Panc1 (cell line): ENCODE results near the gene PTER. TPM values are rescaled to one million over a fixed set of nuclear protein-coding genes. Genes with fewer than 3 reads are reported as not detected.

Experiments used
- ATAC-seq: fragments of 200-7000 bp; cut with Tn5 transposase; 2 replicates; pipeline ENCODE4 v1.9.1; 2020; ENCODE audit warnings: mild to moderate bottlenecking, moderate library complexity
- BruUV-seq: library from RNA; stranded (reverse); fragments of 400-500 nt; replicated peaks from 2 replicates; lab custom pipeline; 2021; lab: Mats Ljungman, UMichigan
- CTCF ChIA-PET: fragments of 300-600 bp; sonication (Branson Sonifier 250); formaldehyde crosslinking; loops from one replicate; lab custom pipeline; 2022; ENCODE audit warnings: antibody characterized with exemption; lab: Charles Lee
- POLR2A ChIA-PET: fragments of 300-600 bp; sonication (Branson Sonifier 250); formaldehyde crosslinking; loops from one replicate; lab custom pipeline; 2022; ENCODE audit warnings: antibody characterized with exemption; lab: Charles Lee
- DNase-seq: peaks from one replicate; pipeline ENCODE4 v3.0.0-alpha.2; 2010; ENCODE audit warnings: low read depth, low spot score
- H3K27ac ChIP-seq: 2 replicates; pipeline ENCODE4 v1.5.1; 2011; ENCODE audit warnings: mild to moderate bottlenecking, low read length, inconsistent platforms
- H3K27me3 ChIP-seq: fragments of 200-500 bp; sonication (Bioruptor generic); 2 replicates; pipeline ENCODE4 v1.6.0; 2014; ENCODE audit warnings: low read length, inconsistent platforms; ENCODE audit not compliant: control insufficient read depth, insufficient read depth
- H3K36me3 ChIP-seq: fragments of 200-500 bp; sonication (Bioruptor generic); 2 replicates; pipeline ENCODE4 v1.5.1; 2014; ENCODE audit warnings: inconsistent platforms, mild to moderate bottlenecking, low read length, moderate library complexity; ENCODE audit not compliant: control insufficient read depth, insufficient read depth
- H3K4me1 ChIP-seq: 2 replicates; pipeline ENCODE4 v1.5.1; 2011; ENCODE audit warnings: inconsistent platforms, mild to moderate bottlenecking, low read length, moderate library complexity; ENCODE audit not compliant: control insufficient read depth, insufficient read depth
- H3K4me3 ChIP-seq, 2 experiments: 2 replicates each; pipeline ENCODE4 v1.5.1; 2011 to 2012; ENCODE audit warnings: low read depth in 2 of 2, low read length in 2 of 2, mild to moderate bottlenecking in 2 of 2, inconsistent platforms in 1 of 2, moderate library complexity in 1 of 2
- H3K9me3 ChIP-seq: fragments of 200-500 bp; sonication (Bioruptor generic); 2 replicates; pipeline ENCODE4 v1.5.1; 2014; ENCODE audit warnings: low read depth, mild to moderate bottlenecking, inconsistent platforms, low read length, moderate library complexity; ENCODE audit not compliant: control insufficient read depth, insufficient read depth
- CTCF ChIP-seq: fragments of 450-650 bp; IDR thresholded peaks from 2 replicates; pipeline ENCODE4 v1.5.1; 2017; ENCODE audit warnings: mild to moderate bottlenecking
- POLR2AphosphoS5 ChIP-seq: IDR thresholded peaks from 2 replicates; pipeline ENCODE4 v1.6.1; 2012; ENCODE audit warnings: mild to moderate bottlenecking, low read depth, low read length, moderate library complexity
- REST ChIP-seq, 2 experiments: IDR thresholded peaks; 2 replicates each; pipeline ENCODE4 v1.6.1; 2011 to 2012; ENCODE audit warnings: low read depth in 2 of 2, control low read depth in 1 of 2, low read length in 1 of 2, mild to moderate bottlenecking in 1 of 2, moderate library complexity in 1 of 2; ENCODE audit not compliant: insufficient read depth in 1 of 2
- SIN3A ChIP-seq: IDR thresholded peaks from 2 replicates; pipeline ENCODE4 v1.6.1; 2012; ENCODE audit warnings: low read depth, mild to moderate bottlenecking, low read length, moderate library complexity, borderline replicate concordance; ENCODE audit not compliant: insufficient read depth
- TCF7L2 ChIP-seq: IDR thresholded peaks from 2 replicates; pipeline ENCODE4 v1.6.1; 2011; ENCODE audit warnings: mild to moderate bottlenecking, low read depth, low read length, inconsistent platforms
- in situ Hi-C: cut with HindIII; loops from 2 replicates; pipeline ENCODE4 v1.10.0; 2016; ENCODE audit warnings: low sequenced_read_pairs, low pct_unique_long_range_greater_than_20kb
- intact Hi-C: fragments of 100-400 bp; cut with micrococcal nuclease; formaldehyde crosslinking; loops from one replicate; pipeline ENCODE4 v1.10.0; 2022; ENCODE audit not compliant: unreplicated experiment
- total RNA-seq: library from RNA; stranded (reverse); gene quantifications from one replicate; pipeline ENCODE4 v1.2.1, GENCODE V29; 2021; ENCODE audit not compliant: unreplicated experiment

PTER gene
- total RNA-seq, 1 experiment from 2014 or later = 8.8 TPM

- Histone ChIP-seq H3K4me3 (no peak overlapping the region), H3K4me1 (no peaks in the 10 kb centered on the region), H3K9me3 (no peaks in the 10 kb centered on the region), H3K27me3 (no peaks in the 10 kb centered on the region), H3K36me3 (no peaks in the 10 kb centered on the region), H3K27ac (no peak overlapping the region)
- BruUV-seq = no TSS peak
- TF ChIP-seq SIN3A (no peak), TCF7L2 (no peak), REST (IDR thresholded peaks at IDR 0.05; ENCODE audit: insufficient read depth in 1 of 2, low read depth in 2 of 2, low read length in 1 of 2) (no peak), CTCF (no peak), POLR2AphosphoS5 (no peak)
- intact Hi-C loops (no loop called here), in situ Hi-C loops (no loop called here)
- ATAC-seq (no peak), DNase-seq (no peak)
- POLR2A ChIA-PET = no interaction called here
- CTCF ChIA-PET = no interaction called here
These were observed 53.7 kb downstream of the PTER start for GRCh38 chr10:16490511-16490910.

GRCh38 chr10:16491933-16492332, 55.1 kb downstream of the PTER start:
- CTCF ChIA-PET = no interaction called here
- intact Hi-C loops = no loop called here
- ATAC-seq = no peak

More at GRCh38 chr10:16491933-16492332, 55.1 kb downstream of the PTER start:
- in situ Hi-C loops = no loop called here
- POLR2A ChIA-PET = no interaction called here
- no peaks in the 10 kb centered on the region for H3K27me3 ChIP-seq
- H3K4me1 ChIP-seq = no peaks in the 10 kb centered on the region
- DNase-seq = no peak
- H3K27ac ChIP-seq = no peak overlapping the region
- H3K36me3 ChIP-seq = no peaks in the 10 kb centered on the region
- TF ChIP-seq POLR2AphosphoS5 (no peak), TCF7L2 (no peak), REST (IDR thresholded peaks at IDR 0.05; ENCODE audit: insufficient read depth in 1 of 2, low read depth in 2 of 2, low read length in 1 of 2) (no peak), CTCF (no peak), SIN3A (no peak)
- H3K9me3 ChIP-seq = no peaks in the 10 kb centered on the region
- BruUV-seq = no TSS peak
- no peak overlapping the region for H3K4me3 ChIP-seq
